Keratinocyte (primary cell): ENCODE results near the gene MRPS35.

Source experiments
- CTCF ChIP-seq, 3 experiments: IDR thresholded peaks in 1 of 3; conservative IDR thresholded peaks in 1 of 3; optimal IDR thresholded peaks in 1 of 3; 2 replicates in 2 of 3; 3 replicates in 1 of 3; pipeline versions ENCODE3 to v1.5.1; 2011; ENCODE audit warnings: low read length in 3 of 3, mild to moderate bottlenecking in 3 of 3, moderate library complexity in 2 of 3, control low read depth in 1 of 3, inconsistent platforms in 1 of 3; ENCODE audit not compliant: insufficient read depth in 2 of 3; ENCODE audit errors: extremely low read depth in 1 of 3
- EZH2 ChIP-seq: IDR thresholded peaks from one replicate; pipeline ENCODE4 v1.6.1; 2012; ENCODE audit warnings: inconsistent platforms, mild to moderate bottlenecking, low read length, moderate library complexity

- TF ChIP-seq CTCF (optimal IDR thresholded peaks at IDR 0.05 in 1 of 3, IDR thresholded peaks at IDR 0.05 in 1 of 3, conservative IDR thresholded peaks at IDR 0.05 in 1 of 3; ENCODE audit: extremely low read depth in 1 of 3, insufficient read depth in 2 of 3, low read length in 3 of 3) (peak; percentile 71 to 86 (median 83)), EZH2 (no peak)
These were observed 22.5 kb downstream of the MRPS35 start for GRCh38 chr12:27733052-27733656.
